DOHH2 (cell line): Measurements from ENCODE around the gene RIT2.

Experiments used
- H3F3A ChIP-seq: fragments of 200-600 bp; sonication (generic), shearing (Covaris generic); 2 replicates; pipeline ENCODE4 v1.6.0; 2016; ENCODE audit warnings: antibody characterized with exemption, mild to moderate bottlenecking; ENCODE audit not compliant: control insufficient read depth, insufficient read depth
- H3K27ac ChIP-seq: fragments of 200-600 bp; sonication (generic); 2 replicates; pipeline ENCODE4 v1.5.1; 2014; ENCODE audit warnings: low read depth, mild to moderate bottlenecking, low read length, moderate library complexity
- H3K27me3 ChIP-seq: fragments of 200-600 bp; sonication (generic); 2 replicates; pipeline ENCODE4 v1.6.1; 2014; ENCODE audit warnings: mild to moderate bottlenecking, low read length, mixed read lengths; ENCODE audit not compliant: control insufficient read depth
- H3K36me3 ChIP-seq: fragments of 200-600 bp; sonication (generic); 2 replicates; pipeline ENCODE4 v1.6.1; 2014; ENCODE audit warnings: mild to moderate bottlenecking, low read length, moderate library complexity, mixed read lengths; ENCODE audit not compliant: control insufficient read depth
- H3K4me1 ChIP-seq: fragments of 200-600 bp; sonication (generic); 2 replicates; pipeline ENCODE4 v1.6.1; 2014; ENCODE audit warnings: mild to moderate bottlenecking, low read length, mixed read lengths; ENCODE audit not compliant: control insufficient read depth
- H3K4me2 ChIP-seq: fragments of 200-600 bp; sonication (generic); 2 replicates; pipeline ENCODE4 v1.6.0; 2014; ENCODE audit warnings: mild to moderate bottlenecking, low read length, moderate library complexity
- H3K4me3 ChIP-seq: fragments of 200-600 bp; sonication (generic); 2 replicates; pipeline ENCODE4 v1.5.1; 2014; ENCODE audit warnings: mild to moderate bottlenecking, low read length, mixed read lengths
- H3K79me2 ChIP-seq: fragments of 200-600 bp; sonication (generic); 2 replicates; pipeline ENCODE4 v1.6.1; 2014; ENCODE audit warnings: mild to moderate bottlenecking, low read length, mixed read lengths; ENCODE audit not compliant: control insufficient read depth
- H3K9me2 ChIP-seq: fragments of 200-600 bp; sonication (generic); replicated peaks from 2 replicates; pipeline ENCODE4 v1.6.1; 2014; ENCODE audit warnings: mild to moderate bottlenecking, low read length, mixed read lengths; ENCODE audit not compliant: control insufficient read depth
- H3K9me3 ChIP-seq: fragments of 200-600 bp; sonication (generic); 2 replicates; pipeline ENCODE4 v1.6.1; 2014; ENCODE audit warnings: antibody characterized with exemption, low read length, mixed read lengths; ENCODE audit not compliant: control insufficient read depth, insufficient read depth
- H4K20me1 ChIP-seq: fragments of 200-600 bp; sonication (generic); 2 replicates; pipeline ENCODE4 v1.6.0; 2014; ENCODE audit warnings: low read depth, mild to moderate bottlenecking, antibody characterized with exemption, low read length, moderate library complexity; ENCODE audit not compliant: control insufficient read depth, insufficient read depth
- EZH2phosphoT487 ChIP-seq: fragments of 200-600 bp; sonication (generic); IDR thresholded peaks from 2 replicates; pipeline ENCODE4 v1.6.1; 2017; ENCODE audit warnings: borderline replicate concordance, mild to moderate bottlenecking, antibody characterized with exemption, low read length, moderate library complexity, mixed read lengths
- TF ChIP-seq, protein P1 (sequence below): fragments of 200-600 bp; sonication (generic); IDR thresholded peaks from one replicate; pipeline ENCODE4 v1.5.1; 2014; ENCODE audit warnings: antibody characterized with exemption, mild to moderate bottlenecking, low read depth, low read length; ENCODE audit not compliant: poor library complexity, severe bottlenecking

RIT2 gene

DNA sequence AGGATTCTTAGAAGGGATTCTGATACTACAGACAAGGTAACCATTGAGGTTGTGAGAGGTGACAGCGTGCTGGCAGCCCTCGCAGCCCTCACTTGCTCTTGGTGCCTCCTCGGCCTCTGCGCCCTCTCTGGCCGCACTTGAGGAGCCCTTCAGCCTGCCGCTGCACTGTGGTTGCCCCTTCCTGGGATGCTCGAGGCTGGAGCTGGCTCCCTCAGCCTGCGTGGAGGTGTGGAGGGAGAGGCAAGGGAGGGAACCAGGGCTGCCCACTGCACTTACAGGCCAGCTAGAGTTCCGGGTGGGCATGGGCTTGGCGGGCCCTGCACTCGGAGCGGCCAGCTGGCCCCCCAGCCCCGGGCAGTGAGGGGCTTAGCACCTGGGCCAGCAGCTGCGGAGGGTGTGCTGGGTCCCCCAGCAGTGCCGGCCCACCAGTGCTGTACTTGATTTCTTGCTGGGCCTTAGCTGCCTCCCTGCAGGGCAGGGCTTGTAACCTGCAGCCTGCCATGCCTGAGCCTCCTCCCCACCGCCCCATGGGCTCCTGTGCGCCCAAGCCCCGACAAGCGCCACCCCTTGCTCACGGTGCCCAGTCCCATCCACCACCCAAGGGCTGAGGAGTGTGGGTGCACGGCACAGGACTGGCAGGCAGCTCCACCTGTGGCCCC, 23.9 kb upstream of the RIT2 start:
- H3K79me2 ChIP-seq = no peaks in the 10 kb centered on the region

DNA sequence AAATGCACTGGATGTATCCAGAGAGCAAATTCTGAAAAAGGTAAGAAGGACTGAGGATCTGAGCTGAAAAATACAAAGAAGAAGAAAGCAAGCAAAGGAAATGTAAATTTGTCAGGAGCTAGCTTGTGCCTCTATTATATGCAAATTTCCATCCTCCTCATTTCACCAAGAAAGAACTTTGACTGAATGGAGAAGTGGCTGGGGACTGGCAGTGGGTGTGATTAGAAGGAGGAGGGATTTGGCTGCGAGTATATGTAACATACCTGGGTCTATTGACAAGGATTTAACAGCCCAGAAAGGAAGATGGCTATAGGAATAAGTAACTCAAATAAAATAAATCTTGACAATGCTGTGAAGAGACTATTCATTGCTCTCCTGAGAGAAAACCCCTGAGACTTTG, 19.4 kb upstream of the RIT2 start:
- Histone ChIP-seq H3K4me1 (no peaks in the 10 kb centered on the region), H3K27me3 (no peaks in the 10 kb centered on the region), H3K4me3 (no peak overlapping the region), H3K9me2 (0 out of 2 replicates have a peak, but pooled peaks cover 2% of the 10 kb centered on the region), H3K36me3 (no peaks in the 10 kb centered on the region), H3K27ac (no peak overlapping the region), H3K9me3 (no peaks in the 10 kb centered on the region), H3F3A (no peaks in the 10 kb centered on the region), H3K79me2 (no peaks in the 10 kb centered on the region), H3K4me2 (no peak overlapping the region), H4K20me1 (no peaks in the 10 kb centered on the region)
- TF ChIP-seq, protein P1, sequence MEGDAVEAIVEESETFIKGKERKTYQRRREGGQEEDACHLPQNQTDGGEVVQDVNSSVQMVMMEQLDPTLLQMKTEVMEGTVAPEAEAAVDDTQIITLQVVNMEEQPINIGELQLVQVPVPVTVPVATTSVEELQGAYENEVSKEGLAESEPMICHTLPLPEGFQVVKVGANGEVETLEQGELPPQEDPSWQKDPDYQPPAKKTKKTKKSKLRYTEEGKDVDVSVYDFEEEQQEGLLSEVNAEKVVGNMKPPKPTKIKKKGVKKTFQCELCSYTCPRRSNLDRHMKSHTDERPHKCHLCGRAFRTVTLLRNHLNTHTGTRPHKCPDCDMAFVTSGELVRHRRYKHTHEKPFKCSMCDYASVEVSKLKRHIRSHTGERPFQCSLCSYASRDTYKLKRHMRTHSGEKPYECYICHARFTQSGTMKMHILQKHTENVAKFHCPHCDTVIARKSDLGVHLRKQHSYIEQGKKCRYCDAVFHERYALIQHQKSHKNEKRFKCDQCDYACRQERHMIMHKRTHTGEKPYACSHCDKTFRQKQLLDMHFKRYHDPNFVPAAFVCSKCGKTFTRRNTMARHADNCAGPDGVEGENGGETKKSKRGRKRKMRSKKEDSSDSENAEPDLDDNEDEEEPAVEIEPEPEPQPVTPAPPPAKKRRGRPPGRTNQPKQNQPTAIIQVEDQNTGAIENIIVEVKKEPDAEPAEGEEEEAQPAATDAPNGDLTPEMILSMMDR = no peak
- TF ChIP-seq EZH2phosphoT487 = no peak

More for the DNA sequence above, 23.9 kb upstream of the RIT2 start:
- H4K20me1 ChIP-seq = no peaks in the 10 kb centered on the region
- H3K27me3 ChIP-seq = no peaks in the 10 kb centered on the region
- 0 out of 2 replicates have a peak, but pooled peaks cover 2% of the 10 kb centered on the region for H3K9me2 ChIP-seq
- no peak overlapping the region for H3K4me3 ChIP-seq
- no peaks in the 10 kb centered on the region for H3K4me1 ChIP-seq
- H3K27ac ChIP-seq = no peak overlapping the region
- TF ChIP-seq, protein P1 = no peak
- no peak for TF ChIP-seq EZH2phosphoT487
- no peak overlapping the region for H3K4me2 ChIP-seq
- H3F3A ChIP-seq = no peaks in the 10 kb centered on the region
- H3K36me3 ChIP-seq = no peaks in the 10 kb centered on the region
- no peaks in the 10 kb centered on the region for H3K9me3 ChIP-seq

DNA sequence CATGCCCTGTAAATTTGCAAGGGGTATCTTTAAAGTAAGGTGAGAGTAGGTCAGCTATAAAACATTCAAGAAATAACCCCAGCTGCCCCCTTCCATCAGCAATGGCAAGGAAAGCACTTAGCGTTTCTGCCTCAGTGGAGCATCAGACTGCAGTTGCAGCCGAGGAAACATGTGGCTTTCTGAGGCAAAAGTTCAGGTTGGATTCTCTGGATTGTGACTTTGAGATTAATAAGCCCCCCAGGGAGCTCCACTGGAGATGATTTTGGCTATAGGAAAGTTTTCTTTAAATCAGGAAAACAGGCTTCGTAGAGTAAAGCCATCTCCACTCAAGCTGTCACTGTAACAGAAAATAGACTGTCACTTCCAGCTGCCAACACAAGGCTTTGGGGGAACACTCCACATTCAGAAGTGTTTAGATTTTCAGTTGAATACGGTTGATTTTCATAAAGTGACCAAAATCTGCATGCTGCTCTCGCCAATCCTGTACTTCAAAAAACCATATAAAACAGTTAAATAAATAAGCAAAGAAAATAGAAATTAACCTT, 15.3 kb upstream of the RIT2 start:
- Histone ChIP-seq H3K9me3 (no peaks in the 10 kb centered on the region), H3K4me2 (no peak overlapping the region), H4K20me1 (no peaks in the 10 kb centered on the region), H3K79me2 (no peaks in the 10 kb centered on the region), H3K4me3 (no peak overlapping the region), H3K9me2 (no peaks in the 10 kb centered on the region), H3K36me3 (no peaks in the 10 kb centered on the region), H3F3A (no peaks in the 10 kb centered on the region), H3K27me3 (no peaks in the 10 kb centered on the region), H3K4me1 (no peaks in the 10 kb centered on the region), H3K27ac (no peak overlapping the region)
- TF ChIP-seq EZH2phosphoT487 = no peak
- TF ChIP-seq, protein P1 = no peak
